Superior temporal gyrus (tissue), 1 donor: ENCODE results near the gene SPCS3.
"Not testable (repeated sequence)": the region's sequence is repeated elsewhere in the genome, so short reads cannot be mapped to it uniquely, and the experiment has no call there.

Source experiments
- DNase-seq: peaks from one replicate; pipeline ENCODE4 v3.0.0-alpha.2; 2016; ENCODE audit errors: extremely low spot score

The SPCS3 gene

GRCh38 chr4:176346836-176347235 is 27.1 kb downstream of the SPCS3 start:
- not testable (repeated sequence) for DNase-seq

DNA sequence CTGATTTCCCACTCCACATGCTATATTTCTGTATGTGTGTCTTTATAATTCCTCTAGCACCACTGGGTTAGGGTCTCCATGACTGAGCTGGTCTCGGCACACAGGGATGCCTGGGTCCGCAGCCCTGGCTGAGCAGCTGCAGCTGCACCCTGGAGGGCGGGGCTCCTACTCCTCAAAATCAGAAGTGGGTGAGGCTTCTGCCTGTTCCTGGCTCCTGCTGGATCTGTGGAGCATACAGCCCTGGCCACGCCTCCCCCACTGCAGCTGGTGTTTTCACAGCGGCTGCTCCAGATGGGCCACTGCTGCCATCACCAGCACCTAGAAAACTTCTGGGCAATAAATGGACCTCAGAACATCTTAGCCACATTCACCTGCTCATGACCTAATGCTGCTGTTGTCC is 30.9 kb downstream of the SPCS3 start:
- no peak for DNase-seq

DNA sequence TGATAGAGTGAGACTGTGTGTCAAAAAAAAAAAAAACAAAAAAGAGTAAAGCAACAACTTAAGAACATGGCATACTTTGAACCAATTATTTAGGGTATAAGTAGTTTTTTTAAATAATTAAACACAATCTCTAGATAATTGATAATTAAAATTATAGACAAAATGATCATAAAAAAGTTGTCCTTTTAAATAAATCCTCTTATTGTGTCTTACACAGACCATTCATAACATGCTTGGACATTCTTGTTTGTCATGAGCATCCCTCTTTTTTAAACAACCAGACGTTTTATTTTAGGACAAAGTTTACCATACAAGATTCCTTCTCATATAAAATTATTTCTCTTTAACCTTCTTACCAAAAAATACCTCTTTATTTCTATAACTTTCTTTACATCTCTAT is 35.1 kb downstream of the SPCS3 start:
- DNase-seq: no peak

- no peak for DNase-seq
Observed at GRCh38 chr4:176357359-176358082, 37.8 kb downstream of the SPCS3 start.

DNA sequence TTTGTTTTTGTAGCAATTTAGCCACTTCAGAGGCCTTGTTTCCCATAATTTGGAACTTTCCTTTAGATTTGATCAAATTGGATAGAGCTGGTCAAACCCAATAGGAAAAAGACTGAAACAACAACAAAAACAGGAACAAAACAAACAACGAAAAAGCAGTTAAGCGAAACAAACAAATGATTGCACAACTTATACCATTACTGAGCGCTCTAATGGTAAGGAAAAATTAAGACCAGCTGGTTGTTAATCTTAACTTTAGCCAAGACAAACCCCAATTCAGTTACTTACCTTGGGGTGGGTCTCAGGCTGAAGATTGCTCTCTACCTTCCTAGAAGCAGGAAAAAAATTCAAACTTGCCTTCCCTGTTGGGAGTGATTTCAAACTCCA is 38.3 kb downstream of the SPCS3 start:
- no peak for DNase-seq

- no peak for DNase-seq
Observed at GRCh38 chr4:176359590-176359989, 39.8 kb downstream of the SPCS3 start.

DNA sequence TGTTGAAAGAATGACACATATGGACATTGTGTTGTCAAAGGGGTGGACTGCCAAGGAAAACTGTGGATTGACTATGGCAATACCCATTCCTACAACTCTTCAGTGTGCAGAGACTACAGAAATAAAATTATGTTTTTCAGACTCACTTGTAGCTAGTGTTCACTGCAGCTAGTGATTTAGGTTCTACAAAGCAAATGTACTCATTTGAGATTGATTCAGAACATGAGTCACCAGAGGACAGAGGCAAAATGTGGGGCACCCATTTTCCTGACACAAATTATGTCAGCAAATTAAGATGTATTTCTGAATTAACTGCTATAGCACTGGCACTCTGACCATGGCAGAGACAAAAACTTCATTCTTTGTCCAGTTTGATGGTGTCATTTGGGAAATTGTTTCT is 40.7 kb downstream of the SPCS3 start:
- no peak for DNase-seq

- no peak for DNase-seq
Observed at GRCh38 chr4:176363072-176363471, 43.3 kb downstream of the SPCS3 start.

DNA sequence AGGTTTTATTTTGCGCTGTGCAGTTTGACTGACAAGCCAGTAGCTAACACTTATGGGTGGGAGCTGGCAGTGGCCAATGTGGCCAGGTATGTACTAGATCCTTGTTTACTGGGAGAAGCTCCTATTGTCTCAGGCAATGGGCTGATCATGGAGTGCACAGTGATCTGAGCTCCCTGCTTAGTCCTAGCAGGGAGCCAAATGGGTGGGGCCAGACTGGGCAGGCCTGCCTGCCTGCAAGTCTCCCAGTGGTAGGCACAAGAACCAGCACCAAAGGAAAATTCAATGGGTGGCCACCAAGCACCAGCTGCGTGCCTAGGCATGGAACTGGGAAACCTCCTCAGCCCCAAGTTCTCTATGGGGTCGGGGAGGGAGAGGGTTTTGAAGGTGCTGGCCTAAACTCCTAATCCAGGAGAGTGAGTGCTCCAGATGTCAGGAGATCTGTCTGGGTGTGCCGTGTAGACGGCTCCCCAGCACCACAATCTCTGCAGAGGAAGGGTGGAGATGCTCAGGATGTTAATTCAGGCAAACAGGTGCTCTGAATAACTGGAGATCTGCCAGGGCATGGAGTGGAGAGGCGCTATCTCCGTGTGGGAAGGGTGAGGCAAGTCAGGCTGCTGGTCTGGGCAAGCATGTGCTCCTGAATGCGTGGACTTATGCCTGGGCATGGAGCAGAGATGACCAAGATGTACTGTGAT is 48.2 kb downstream of the SPCS3 start:
- no peak for DNase-seq

DNA sequence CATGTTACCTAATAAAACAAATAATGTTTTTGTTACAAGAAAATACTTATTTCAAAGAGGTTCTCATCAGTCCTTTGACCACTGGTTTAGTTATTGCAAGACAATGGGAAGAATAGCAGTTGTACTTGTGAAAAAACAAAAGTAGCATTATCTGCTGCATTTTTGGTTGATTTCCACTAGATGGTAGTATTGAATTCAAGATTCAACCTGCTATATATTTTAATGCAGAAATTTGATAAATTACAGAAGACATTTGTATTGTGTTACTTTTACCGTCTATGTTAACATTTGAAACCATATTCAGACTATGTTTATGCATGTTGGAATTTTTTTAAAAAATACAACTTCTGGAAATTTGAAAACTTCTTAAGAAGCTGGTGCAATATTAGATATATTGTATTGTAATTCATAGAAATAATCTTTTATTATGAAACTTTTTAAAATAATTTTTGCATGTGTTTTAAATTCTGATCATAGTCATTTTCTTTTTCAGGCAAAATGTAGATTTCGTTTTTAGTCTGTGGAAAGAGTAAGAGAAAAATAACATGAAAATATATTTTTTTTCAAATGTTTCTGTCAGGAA is 56.4 kb downstream of the SPCS3 start:
- peak; percentile 84 for DNase-seq

GRCh38 chr4:176377780-176378179 is 58.0 kb downstream of the SPCS3 start:
- peak; percentile 79 for DNase-seq

GRCh38 chr4:176380352-176381157 is 60.8 kb downstream of the SPCS3 start:
- no peak for DNase-seq
